Measurements from ENCODE around the gene LRP2.

LRP2 gene

GRCh38 chr2:169119123-169119760 is 243.1 kb downstream of the LRP2 start:
- H3K9me3 ChIP-seq (ENCODE audit: insufficient read depth, low read depth, low read length) = no peaks in the 10 kb centered on the region
- H3K4me3 ChIP-seq (ENCODE audit: low read length) = no peak overlapping the region
- no peak overlapping the region for H3K27ac ChIP-seq (ENCODE audit: low read depth, low read length)
- H3K9ac ChIP-seq (ENCODE audit: low read depth, low read length) = no peak overlapping the region
- H3K27me3 ChIP-seq (ENCODE audit: insufficient read depth, low read length) = no peaks in the 10 kb centered on the region
- 0 out of 2 replicates have a peak, but pooled peaks cover 6% of the 10 kb centered on the region for H3K4me1 ChIP-seq (ENCODE audit: insufficient read depth, low read length)
- WGBS = 87% methylated on average over 4 of the region's 4 CpGs
- no peaks in the 10 kb centered on the region for H3K36me3 ChIP-seq (ENCODE audit: insufficient read depth, low read length)

DNA sequence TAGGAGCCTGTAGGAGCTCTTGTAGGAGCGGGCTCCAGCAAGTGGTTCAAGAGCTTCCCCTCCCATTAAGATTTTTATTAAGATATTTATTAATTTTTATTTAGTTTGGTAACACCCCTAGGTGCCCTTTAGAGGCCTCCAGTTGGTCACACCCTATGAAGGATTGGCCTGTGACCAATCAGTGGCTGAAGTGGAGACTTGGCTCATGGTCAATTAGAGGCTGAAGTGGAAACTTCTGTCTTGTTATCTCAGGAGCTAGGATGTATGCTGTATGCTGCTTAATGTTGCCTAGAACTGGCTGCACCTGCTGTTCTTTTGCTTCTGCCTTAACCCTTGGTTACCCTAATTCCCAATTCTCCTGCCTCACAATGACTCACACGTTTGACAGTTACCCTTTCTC is 244.3 kb downstream of the LRP2 start:
- Histone ChIP-seq H3K9ac (ENCODE audit: low read depth, low read length) (no peak overlapping the region), H3K27ac (ENCODE audit: low read depth, low read length) (no peak overlapping the region), H3K36me3 (ENCODE audit: insufficient read depth, low read length) (no peaks in the 10 kb centered on the region), H3K27me3 (ENCODE audit: insufficient read depth, low read length) (no peaks in the 10 kb centered on the region), H3K4me1 (ENCODE audit: insufficient read depth, low read length) (0 out of 2 replicates have a peak, but pooled peaks cover 6% of the 10 kb centered on the region), H3K4me3 (ENCODE audit: low read length) (no peak overlapping the region), H3K9me3 (ENCODE audit: insufficient read depth, low read depth, low read length) (no peaks in the 10 kb centered on the region)
- 67% methylated on average over 1 of the region's 2 CpGs for WGBS

DNA sequence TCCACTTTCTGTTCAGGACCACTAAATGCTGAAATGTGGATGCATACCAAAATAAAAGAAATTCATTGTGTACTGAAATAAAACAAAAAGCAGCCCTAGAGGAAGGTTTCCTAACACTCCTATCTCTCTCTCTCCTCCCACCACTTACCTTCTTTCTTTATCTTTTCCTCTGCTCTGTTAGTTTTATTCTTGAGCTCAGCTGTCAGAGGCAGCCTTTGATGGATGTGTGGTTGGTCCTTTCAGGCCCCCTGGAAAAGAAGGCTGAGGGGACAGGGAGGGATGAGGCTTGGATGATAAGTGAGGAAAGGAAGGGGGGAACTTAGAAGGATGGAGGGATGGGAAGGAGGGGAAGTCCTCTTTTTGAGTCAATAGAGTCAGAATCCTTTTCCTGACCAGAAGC is 245.3 kb downstream of the LRP2 start:
- H3K36me3 ChIP-seq (ENCODE audit: insufficient read depth, low read length) = no peaks in the 10 kb centered on the region
- H3K27ac ChIP-seq (ENCODE audit: low read depth, low read length) = no peak overlapping the region
- H3K9ac ChIP-seq (ENCODE audit: low read depth, low read length) = no peak overlapping the region
- no peaks in the 10 kb centered on the region for H3K9me3 ChIP-seq (ENCODE audit: insufficient read depth, low read depth, low read length)
- no peaks in the 10 kb centered on the region for H3K27me3 ChIP-seq (ENCODE audit: insufficient read depth, low read length)
- 0 out of 2 replicates have a peak, but pooled peaks cover 6% of the 10 kb centered on the region for H3K4me1 ChIP-seq (ENCODE audit: insufficient read depth, low read length)
- no peak overlapping the region for H3K4me3 ChIP-seq (ENCODE audit: low read length)

- Histone ChIP-seq H3K4me1 (ENCODE audit: insufficient read depth, low read length) (0 out of 2 replicates have a peak, but pooled peaks cover 6% of the 10 kb centered on the region), H3K27ac (ENCODE audit: low read depth, low read length) (no peak overlapping the region), H3K9me3 (ENCODE audit: insufficient read depth, low read depth, low read length) (no peaks in the 10 kb centered on the region), H3K36me3 (ENCODE audit: insufficient read depth, low read length) (no peaks in the 10 kb centered on the region), H3K4me3 (ENCODE audit: low read length) (no peak overlapping the region), H3K9ac (ENCODE audit: low read depth, low read length) (no peak overlapping the region), H3K27me3 (ENCODE audit: insufficient read depth, low read length) (no peaks in the 10 kb centered on the region)
- WGBS = 88% methylated on average over 2 of the region's 2 CpGs
Measured at GRCh38 chr2:169116327-169116726, 246.0 kb downstream of the LRP2 start.

DNA sequence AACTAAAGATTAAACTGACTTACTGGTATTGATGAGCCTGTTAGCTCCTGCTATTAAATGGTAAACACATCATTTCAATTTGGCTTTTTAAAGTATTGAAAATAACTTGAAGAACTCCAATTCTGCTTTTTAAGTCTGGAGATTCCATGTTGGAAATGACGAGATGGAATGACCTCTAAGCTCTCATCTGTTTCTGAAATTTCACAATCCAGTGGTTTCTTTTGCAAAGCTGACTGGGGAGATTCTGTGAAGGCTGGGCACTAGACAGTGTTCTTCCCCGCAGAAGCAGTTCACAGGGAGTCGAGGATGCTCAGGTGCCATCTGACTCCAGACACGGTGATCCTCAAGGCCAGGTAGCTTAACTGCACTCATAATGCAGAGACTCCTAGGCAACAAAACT is 248.3 kb downstream of the LRP2 start:
- H3K9me3 ChIP-seq (ENCODE audit: insufficient read depth, low read depth, low read length) = no peaks in the 10 kb centered on the region
- H3K36me3 ChIP-seq (ENCODE audit: insufficient read depth, low read length) = no peaks in the 10 kb centered on the region
- H3K27me3 ChIP-seq (ENCODE audit: insufficient read depth, low read length) = no peaks in the 10 kb centered on the region; the same call in 1 of the 2 replicates
- no peak overlapping the region for H3K27ac ChIP-seq (ENCODE audit: low read depth, low read length)
- peaks cover 13% of the 10 kb centered on the region; the same call in 1 of the 2 replicates for H3K4me1 ChIP-seq (ENCODE audit: insufficient read depth, low read length)
- H3K9ac ChIP-seq (ENCODE audit: low read depth, low read length) = no peak overlapping the region
- H3K4me3 ChIP-seq (ENCODE audit: low read length) = no peak overlapping the region
- WGBS = over 99% methylated on average over 4 of the region's 4 CpGs

GRCh38 chr2:169112841-169113240 is 249.5 kb downstream of the LRP2 start:
- Histone ChIP-seq H3K9me3 (ENCODE audit: insufficient read depth, low read depth, low read length) (no peaks in the 10 kb centered on the region), H3K4me1 (ENCODE audit: insufficient read depth, low read length) (peaks cover 13% of the 10 kb centered on the region; the same call in 1 of the 2 replicates), H3K36me3 (ENCODE audit: insufficient read depth, low read length) (no peaks in the 10 kb centered on the region), H3K27me3 (ENCODE audit: insufficient read depth, low read length) (no peaks in the 10 kb centered on the region; the same call in 1 of the 2 replicates), H3K27ac (ENCODE audit: low read depth, low read length) (no peak overlapping the region), H3K9ac (ENCODE audit: low read depth, low read length) (no peak overlapping the region), H3K4me3 (ENCODE audit: low read length) (no peak overlapping the region)
- WGBS = 95% methylated on average over 6 of the region's 6 CpGs

DNA sequence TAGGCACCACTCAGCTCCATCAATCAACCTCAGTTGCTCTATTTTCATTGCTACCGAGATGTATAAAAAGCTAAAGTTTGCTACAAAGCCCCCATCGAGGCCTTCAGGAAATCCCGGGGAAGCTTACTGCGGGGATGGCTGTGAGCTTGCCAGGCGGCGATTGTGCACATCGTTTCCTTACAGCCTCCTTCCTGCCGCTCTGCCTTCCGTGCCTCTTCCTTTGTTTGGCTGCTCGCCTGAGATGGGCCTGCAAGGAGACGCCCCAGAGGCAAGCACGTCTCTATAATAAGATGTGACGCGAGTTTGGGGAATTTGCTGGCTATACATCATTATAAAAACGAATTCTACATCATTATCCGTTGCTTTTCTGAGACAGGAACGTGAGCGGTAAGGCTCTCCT is 251.4 kb downstream of the LRP2 start:
- H3K27me3 ChIP-seq (ENCODE audit: insufficient read depth, low read length) = no peaks in the 10 kb centered on the region; the same call in 1 of the 2 replicates
- 76% methylated on average over 18 of the region's 18 CpGs for WGBS
- no peak overlapping the region for H3K9ac ChIP-seq (ENCODE audit: low read depth, low read length)
- H3K9me3 ChIP-seq (ENCODE audit: insufficient read depth, low read depth, low read length) = no peaks in the 10 kb centered on the region
- no peak overlapping the region for H3K4me3 ChIP-seq (ENCODE audit: low read length)
- peaks cover 13% of the 10 kb centered on the region; the same call in 1 of the 2 replicates for H3K4me1 ChIP-seq (ENCODE audit: insufficient read depth, low read length)
- H3K27ac ChIP-seq (ENCODE audit: low read depth, low read length) = no peak overlapping the region
- H3K36me3 ChIP-seq (ENCODE audit: insufficient read depth, low read length) = no peaks in the 10 kb centered on the region

DNA sequence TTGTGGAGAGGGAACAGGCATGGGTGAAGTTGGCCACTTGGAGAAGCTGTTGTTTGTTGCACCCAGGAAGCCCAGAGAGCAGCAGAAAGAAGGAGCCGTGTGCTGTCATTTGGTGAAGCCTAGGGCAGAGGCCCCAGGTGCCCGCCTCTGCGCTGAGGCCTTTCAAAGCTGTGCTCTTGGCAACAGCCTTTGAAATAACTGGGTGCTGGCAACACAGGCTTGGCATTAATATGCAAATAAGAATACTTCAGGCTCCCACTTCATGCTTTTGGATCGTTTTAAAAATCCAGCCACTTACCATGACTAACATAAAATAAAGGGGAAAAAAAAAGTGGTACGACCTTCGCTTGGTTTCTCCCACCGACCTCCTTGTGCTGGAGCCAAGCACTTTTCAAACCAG is 251.9 kb downstream of the LRP2 start:
- Histone ChIP-seq H3K27me3 (ENCODE audit: insufficient read depth, low read length) (no peaks in the 10 kb centered on the region; the same call in 1 of the 2 replicates), H3K4me1 (ENCODE audit: insufficient read depth, low read length) (peaks cover 13% of the 10 kb centered on the region; the same call in 1 of the 2 replicates), H3K9ac (ENCODE audit: low read depth, low read length) (no peak overlapping the region), H3K9me3 (ENCODE audit: insufficient read depth, low read depth, low read length) (no peaks in the 10 kb centered on the region), H3K27ac (ENCODE audit: low read depth, low read length) (no peak overlapping the region), H3K36me3 (ENCODE audit: insufficient read depth, low read length) (no peaks in the 10 kb centered on the region), H3K4me3 (ENCODE audit: low read length) (no peak overlapping the region)
- WGBS = 89% methylated on average over 6 of the region's 7 CpGs

DNA sequence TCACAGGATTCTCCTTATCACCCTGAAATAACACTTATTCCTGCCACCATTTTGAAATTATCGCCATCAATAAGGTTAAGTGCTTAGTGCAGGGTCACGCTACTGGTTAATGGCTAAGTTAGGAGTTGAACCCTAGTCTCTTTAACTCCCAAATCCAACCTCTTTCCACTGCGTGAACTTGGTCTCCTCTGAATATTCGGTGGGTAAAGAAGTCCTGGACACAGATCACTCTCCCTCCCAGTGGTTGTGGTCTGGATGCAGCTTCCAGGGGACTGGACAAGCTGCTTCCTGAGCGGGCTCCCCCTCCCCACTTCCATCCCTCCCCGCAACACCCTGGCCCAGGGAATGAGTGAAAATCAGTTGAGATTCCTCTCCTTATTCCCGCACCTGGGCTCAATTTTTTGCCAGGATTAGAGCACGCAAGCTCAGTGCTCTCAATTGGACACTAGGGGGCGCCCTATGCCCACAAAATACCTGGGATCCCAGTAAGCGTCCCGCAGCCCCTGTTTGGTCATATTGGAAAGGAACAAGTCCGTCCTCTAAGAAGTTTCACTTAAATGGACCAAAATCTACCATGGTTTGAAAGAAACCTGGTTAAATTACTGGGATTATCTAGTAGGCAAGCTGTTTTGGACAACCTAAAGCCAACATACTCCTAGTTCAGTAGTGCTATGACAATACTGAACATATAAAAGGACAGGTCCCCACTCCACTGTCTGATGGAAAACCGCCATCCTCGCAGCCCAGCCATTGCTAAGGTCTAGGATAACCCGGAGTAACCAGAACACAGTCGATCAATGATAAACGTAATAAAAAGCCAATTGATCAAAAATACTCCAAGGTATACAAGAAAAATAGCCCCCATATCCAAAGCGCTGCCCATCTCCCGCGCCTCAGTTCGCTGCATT is 252.6 kb downstream of the LRP2 start:
- H3K36me3 ChIP-seq (ENCODE audit: insufficient read depth, low read length) = no peaks in the 10 kb centered on the region
- no peak overlapping the region; the same call in 1 of the 2 replicates for H3K4me3 ChIP-seq (ENCODE audit: low read length)
- H3K27ac ChIP-seq (ENCODE audit: low read depth, low read length) = no peak overlapping the region
- no peaks in the 10 kb centered on the region; the same call in 1 of the 2 replicates for H3K27me3 ChIP-seq (ENCODE audit: insufficient read depth, low read length)
- 55% methylated on average over 21 of the region's 21 CpGs for whole genome bisulfite sequencing
- peaks cover 13% of the 10 kb centered on the region; the same call in 1 of the 2 replicates for H3K4me1 ChIP-seq (ENCODE audit: insufficient read depth, low read length)
- no peaks in the 10 kb centered on the region for H3K9me3 ChIP-seq (ENCODE audit: insufficient read depth, low read depth, low read length)
- no peak overlapping the region for H3K9ac ChIP-seq (ENCODE audit: low read depth, low read length)

- H3K27me3 ChIP-seq (ENCODE audit: insufficient read depth, low read length) = no peaks in the 10 kb centered on the region; the same call in 1 of the 2 replicates
- H3K4me3 ChIP-seq (ENCODE audit: low read length) = no peak overlapping the region
- H3K9ac ChIP-seq (ENCODE audit: low read depth, low read length) = no peak overlapping the region
- H3K4me1 ChIP-seq (ENCODE audit: insufficient read depth, low read length) = peaks cover 13% of the 10 kb centered on the region; the same call in 1 of the 2 replicates
- 94% methylated on average over 3 of the region's 3 CpGs for WGBS
- H3K27ac ChIP-seq (ENCODE audit: low read depth, low read length) = no peak overlapping the region
- no peaks in the 10 kb centered on the region for H3K36me3 ChIP-seq (ENCODE audit: insufficient read depth, low read length)
- H3K9me3 ChIP-seq (ENCODE audit: insufficient read depth, low read depth, low read length) = no peaks in the 10 kb centered on the region
Measured at GRCh38 chr2:169108099-169108884, 254.0 kb downstream of the LRP2 start.

Measured in HUES64 (cell line).